HepG2 (cell line): ENCODE data around the gene CLIC1. TPM values are rescaled to one million over a fixed set of nuclear protein-coding genes. Genes with fewer than 3 reads are reported as not detected.
A peak's percentile ranks its signal among the peaks of the same experiment; 100 is the strongest.

Source experiments
- ATF7 ChIP-seq, 2 experiments: fragments of 450-650 bp in 1 of 2; sonication (generic) in 1 of 2; formaldehyde crosslinking in 1 of 2; IDR thresholded peaks; 2 replicates each; pipeline versions ENCODE4 v1.4.0 to v1.6.1; 2016 to 2020; ENCODE audit warnings: antibody characterized with exemption in 1 of 2, mild to moderate bottlenecking in 1 of 2, missing genetic modification reagents in 1 of 2
- ATM ChIP-seq: fragments of 450-650 bp; IDR thresholded peaks from 2 replicates; pipeline ENCODE4 v1.7.1; 2017; ENCODE audit warnings: mild to moderate bottlenecking, borderline replicate concordance
- BCL6 ChIP-seq: IDR thresholded peaks from 2 replicates; pipeline ENCODE4 v1.6.1; 2016; ENCODE audit warnings: missing genetic modification reagents, missing compliant biosample characterization
- FOXP1 ChIP-seq, 2 experiments: fragments of 450-650 bp in 1 of 2; IDR thresholded peaks; 2 replicates each; pipeline ENCODE4 v1.6.1; 2017 to 2018; ENCODE audit warnings: antibody characterized with exemption in 1 of 2
- GATAD1 ChIP-seq: IDR thresholded peaks from 2 replicates; pipeline ENCODE4 v1.6.1; 2016; ENCODE audit warnings: missing genetic modification reagents, missing compliant biosample characterization
- HBP1 ChIP-seq: IDR thresholded peaks from 2 replicates; pipeline ENCODE4 v1.6.1; 2016; ENCODE audit warnings: low read depth, control low read depth
- HOXA5 ChIP-seq: sonication (generic); formaldehyde crosslinking; IDR thresholded peaks from 2 replicates; pipeline ENCODE4 v1.4.0; 2020; ENCODE audit warnings: missing genetic modification reagents
- MAFK ChIP-seq, 2 experiments: IDR thresholded peaks in 1 of 2; conservative IDR thresholded peaks in 1 of 2; 2 replicates each; pipeline ENCODE4 v1.6.1; 2011; ENCODE audit warnings: improper control_type of control experiment in 2 of 2, low read length in 2 of 2
- MEIS2 ChIP-seq: sonication (generic); formaldehyde crosslinking; IDR thresholded peaks from 2 replicates; pipeline ENCODE4 v1.9.0; 2021; ENCODE audit warnings: mild to moderate bottlenecking, missing genetic modification reagents
- NFIC ChIP-seq: IDR thresholded peaks from 2 replicates; pipeline ENCODE4 v1.6.1; 2012; ENCODE audit warnings: mild to moderate bottlenecking, low read length, inconsistent platforms
- NR2F6 ChIP-seq, 2 experiments: IDR thresholded peaks; 2 replicates each; pipeline ENCODE4 v1.6.1; 2016; ENCODE audit warnings: antibody characterized with exemption in 1 of 2, mild to moderate bottlenecking in 1 of 2
- PAX8 ChIP-seq: sonication (generic); formaldehyde crosslinking; IDR thresholded peaks from 2 replicates; pipeline ENCODE4 v1.8.0; 2022; ENCODE audit warnings: mild to moderate bottlenecking, missing genetic modification reagents, borderline replicate concordance
- PCBP1 ChIP-seq: fragments of 200-400 bp; formaldehyde crosslinking; IDR thresholded peaks from 2 replicates; pipeline ENCODE4 v1.6.1; 2017; ENCODE audit warnings: mild to moderate bottlenecking, low read depth, low read length, borderline replicate concordance
- SP1 ChIP-seq, 2 experiments: fragments of 450-650 bp in 1 of 2; sonication (generic) in 1 of 2; formaldehyde crosslinking in 1 of 2; IDR thresholded peaks; 2 replicates each; pipeline versions ENCODE4 v1.4.0 to v1.6.1; 2016 to 2020; ENCODE audit warnings: missing genetic modification reagents in 1 of 2
- SP140L ChIP-seq: sonication (generic); formaldehyde crosslinking; IDR thresholded peaks from 2 replicates; pipeline ENCODE4 v1.4.0; 2020; ENCODE audit warnings: missing genetic modification reagents, borderline replicate concordance
- THAP8 ChIP-seq: sonication (generic); formaldehyde crosslinking; IDR thresholded peaks from 2 replicates; pipeline ENCODE4 v1.5.1; 2020; ENCODE audit warnings: missing genetic modification reagents, mild to moderate bottlenecking, borderline replicate concordance
- THRA ChIP-seq: sonication (generic); formaldehyde crosslinking; IDR thresholded peaks from 2 replicates; pipeline ENCODE4 v1.4.0; 2020; ENCODE audit warnings: missing genetic modification reagents, borderline replicate concordance
- ZBTB43 ChIP-seq: sonication (generic); formaldehyde crosslinking; conservative IDR thresholded peaks from 2 replicates; pipeline ENCODE4 v1.4.0; 2020; ENCODE audit warnings: missing genetic modification reagents
- ZFP36L2 ChIP-seq: sonication (generic); formaldehyde crosslinking; IDR thresholded peaks from 2 replicates; pipeline ENCODE4 v1.4.0; 2020; ENCODE audit warnings: missing genetic modification reagents
- ZFP37 ChIP-seq: sonication (generic); formaldehyde crosslinking; IDR thresholded peaks from 2 replicates; pipeline ENCODE4 v1.4.0; 2020; ENCODE audit warnings: missing genetic modification reagents, borderline replicate concordance
- ZNF180 ChIP-seq: sonication (generic); formaldehyde crosslinking; IDR thresholded peaks from 2 replicates; pipeline ENCODE4 v1.4.0; 2020; ENCODE audit warnings: low read depth, missing genetic modification reagents, borderline replicate concordance
- ZNF251 ChIP-seq: sonication (generic); formaldehyde crosslinking; IDR thresholded peaks from 2 replicates; pipeline ENCODE4 v1.9.0; 2021; ENCODE audit warnings: mild to moderate bottlenecking, missing genetic modification reagents
- ZNF256 ChIP-seq: sonication (generic); formaldehyde crosslinking; conservative IDR thresholded peaks from 2 replicates; pipeline ENCODE4 v1.4.0; 2020; ENCODE audit warnings: missing genetic modification reagents
- ZNF333 ChIP-seq: sonication (generic); formaldehyde crosslinking; IDR thresholded peaks from 2 replicates; pipeline ENCODE4 v1.4.0; 2020; ENCODE audit warnings: mild to moderate bottlenecking, missing genetic modification reagents, borderline replicate concordance
- ZNF563 ChIP-seq: sonication (generic); formaldehyde crosslinking; IDR thresholded peaks from 2 replicates; pipeline ENCODE4 v1.8.0; 2022; ENCODE audit warnings: mild to moderate bottlenecking, moderate library complexity, missing genetic modification reagents
- ZNF629 ChIP-seq: sonication (generic); formaldehyde crosslinking; conservative IDR thresholded peaks from 2 replicates; pipeline ENCODE4 v1.5.0; 2020; ENCODE audit warnings: missing genetic modification reagents
- ZNF792 ChIP-seq: IDR thresholded peaks from 2 replicates; pipeline ENCODE4 v1.6.1; 2016
- polyA plus RNA-seq, 8 experiments: library from polyadenylated mRNA; depleted of rRNA in 3 of 8; stranded (reverse) in 7 of 8; unstranded in 1 of 8; fragments of >200 nt; fragmentation: Illumina TruSeq in 4 of 8; extraction: Trizol in 4 of 8; gene quantifications; 2 replicates each; pipeline versions ENCODE4 v1.2.1 to v1.2.3, GENCODE V29; 2011 to 2016; ENCODE audit warnings: low read depth in 4 of 8, missing spikeins in 1 of 8, mixed read lengths in 1 of 8; ENCODE audit not compliant: insufficient read depth in 1 of 8
- total RNA-seq, 5 experiments: library from RNA; depleted of rRNA; stranded (reverse); fragments of >200 nt; fragmentation: Illumina TruSeq; extraction: Trizol; gene quantifications; 2 replicates each; pipeline ENCODE4 v1.2.3, GENCODE V29; 2016; ENCODE audit warnings: low read depth in 1 of 5

Gene CLIC1
- total and polyA plus RNA-seq, 2 of the 13 experiments (the other 11 are each of a cell fraction or from before 2014, with no cell fraction given): 602 to 891 TPM

- TF ChIP-seq THRA (CRISPR knock-in tag): no peak
- no peak for TF ChIP-seq PAX8
- 0 out of 2 replicates have a peak, but pooled peaks have one; percentile 17 for TF ChIP-seq ATF7 (IDR thresholded peaks at IDR 0.05)
- TF ChIP-seq ATF7 (CRISPR knock-in tag; IDR thresholded peaks at IDR 0.05): no peak
- TF ChIP-seq ZNF256 (CRISPR knock-in tag): no peak
- TF ChIP-seq ZNF792 (CRISPR knock-in tag): no peak
- no peak for TF ChIP-seq BCL6
- no peak for TF ChIP-seq MEIS2 (CRISPR knock-in tag)
- TF ChIP-seq THAP8: no peak
- no peak for TF ChIP-seq HOXA5 (CRISPR knock-in tag)
- no peak for TF ChIP-seq NFIC
- no peak for TF ChIP-seq ZBTB43 (CRISPR knock-in tag)
- no peak for TF ChIP-seq SP1 (IDR thresholded peaks at IDR 0.05)
- TF ChIP-seq SP1 (CRISPR knock-in tag; IDR thresholded peaks at IDR 0.05): no peak
- TF ChIP-seq ZFP37 (CRISPR knock-in tag): no peak
- TF ChIP-seq NR2F6 (IDR thresholded peaks at IDR 0.05): no peak
- peak; percentile 43; the same call in 1 of the 2 replicates for TF ChIP-seq NR2F6 (CRISPR knock-in tag; IDR thresholded peaks at IDR 0.05)
- no peak for TF ChIP-seq FOXP1 (IDR thresholded peaks at IDR 0.05)
- no peak for TF ChIP-seq FOXP1 (CRISPR knock-in tag; IDR thresholded peaks at IDR 0.05)
- TF ChIP-seq ZNF629 (CRISPR knock-in tag): no peak
- no peak for TF ChIP-seq ZFP36L2
- no peak for TF ChIP-seq ZNF251 (CRISPR knock-in tag)
- TF ChIP-seq ZNF180 (CRISPR knock-in tag): no peak
- TF ChIP-seq HBP1 (CRISPR knock-in tag): 0 out of 2 replicates have a peak, but pooled peaks have one; percentile 64
- no peak for TF ChIP-seq ATM
- TF ChIP-seq ZNF563 (CRISPR knock-in tag): 0 out of 2 replicates have a peak, but pooled peaks have one; percentile 21
- TF ChIP-seq SP140L (CRISPR knock-in tag): no peak
- TF ChIP-seq PCBP1: no peak
- TF ChIP-seq MAFK (conservative IDR thresholded peaks at IDR 0.05 in 1 of 2, IDR thresholded peaks at IDR 0.05 in 1 of 2; ENCODE audit: low read length in 2 of 2): peak in 1 of 2 experiments; percentile 57; a peak in 2 of 4 replicates
- TF ChIP-seq GATAD1: no peak
- TF ChIP-seq ZNF333 (CRISPR knock-in tag): no peak
Measured at GRCh38 chr6:31734247-31734820, 2.0 kb downstream of the CLIC1 start (continued).
